HepG2 (cell line): ENCODE results near the gene ANO1. TPM values are rescaled to one million over a fixed set of nuclear protein-coding genes. Genes with fewer than 3 reads are reported as not detected.
A peak's percentile ranks its signal among the peaks of the same experiment; 100 is the strongest.

ENCODE experiments used
- ATAC-seq: fragments of 200-7000 bp; cut with Tn5 transposase; 3 replicates; pipeline ENCODE4 v1.9.1; 2020; ENCODE audit warnings: mild to moderate bottlenecking, moderate library complexity
- BruUV-seq: library from RNA; stranded (reverse); fragments of 400-500 nt; replicated peaks from 2 replicates; lab custom pipeline; 2021; lab: Mats Ljungman, UMichigan
- CTCF ChIA-PET: fragments of 300-600 bp; formaldehyde crosslinking; extraction: SDS; loops from one replicate; lab custom pipeline; 2021; ENCODE audit warnings: low total read pairs, inconsistent platforms, low intra/inter-chr PET ratio; lab: Yijun Ruan, JAX
- POLR2A ChIA-PET: fragments of 350-600 bp; sonication (Branson Sonifier 250); formaldehyde crosslinking; loops from one replicate; lab custom pipeline; 2020; ENCODE audit warnings: antibody characterized with exemption, inconsistent platforms; lab: Yijun Ruan, JAX
- DNase-seq: peaks from one replicate; pipeline ENCODE4 v3.0.0-alpha.2; 2015; ENCODE audit warnings: low spot score
- FAIRE-seq: peaks from 3 replicates; lab custom pipeline; 2011; peaks lifted over from hg19 to GRCh38; lab: Jason Lieb, UNC
- H2AFZ ChIP-seq: one replicate; pipeline ENCODE4 v1.6.1; 2011; ENCODE audit warnings: low read length, inconsistent platforms
- H3K27ac ChIP-seq: fragments of 300-600 bp; 3 replicates; pipeline ENCODE4 v1.8.0; 2011; ENCODE audit warnings: mixed run types, mild to moderate bottlenecking, mixed read lengths, low read length, inconsistent platforms; ENCODE audit not compliant: insufficient read depth; ENCODE audit errors: extremely low read length
- H3K27me3 ChIP-seq, 2 experiments: fragments of 200-600 bp in 1 of 2; 2 replicates in 1 of 2; 3 replicates in 1 of 2; pipeline versions ENCODE4 v1.6.0 to v1.8.0; 2011; ENCODE audit warnings: low read length in 2 of 2, mild to moderate bottlenecking in 2 of 2, moderate library complexity in 2 of 2, inconsistent platforms in 1 of 2; ENCODE audit not compliant: insufficient read depth in 2 of 2, control insufficient read depth in 1 of 2
- H3K36me3 ChIP-seq, 2 experiments: fragments of 200-600 bp in 1 of 2; replicated peaks in 1 of 2; 2 replicates in 1 of 2; 3 replicates in 1 of 2; pipeline versions ENCODE4 v1.5.1 to v1.8.0; 2011; ENCODE audit warnings: low read length in 2 of 2, inconsistent platforms in 1 of 2; ENCODE audit not compliant: insufficient read depth in 2 of 2, control insufficient read depth in 1 of 2
- H3K4me1 ChIP-seq: 2 replicates; pipeline ENCODE4 v1.5.1; 2012; ENCODE audit warnings: low read length, inconsistent platforms; ENCODE audit not compliant: insufficient read depth
- H3K4me2 ChIP-seq: 2 replicates; pipeline ENCODE4 v1.6.0; 2011; ENCODE audit warnings: low read depth, low read length, inconsistent platforms
- H3K4me3 ChIP-seq, 3 experiments: fragments of 200-600 bp in 1 of 3; sonication (generic), shearing (Covaris generic) in 1 of 3; replicated peaks in 1 of 3; 2 replicates each; pipeline ENCODE4 v1.5.1; 2011 to 2016; ENCODE audit warnings: low read length in 3 of 3, inconsistent platforms in 2 of 3, low read depth in 2 of 3, mild to moderate bottlenecking in 2 of 3, control low read depth in 1 of 3, mixed read lengths in 1 of 3; ENCODE audit not compliant: insufficient read depth in 1 of 3
- H3K79me2 ChIP-seq: one replicate; pipeline ENCODE4 v1.6.1; 2011; ENCODE audit warnings: low read length, inconsistent platforms; ENCODE audit not compliant: insufficient read depth
- H3K9ac ChIP-seq: 2 replicates; pipeline ENCODE4 v1.6.0; 2011; ENCODE audit warnings: mild to moderate bottlenecking, low read depth, low read length, inconsistent platforms; ENCODE audit not compliant: insufficient read depth
- H3K9me3 ChIP-seq: 2 replicates; pipeline ENCODE4 v1.5.1; 2012; ENCODE audit warnings: mild to moderate bottlenecking, low read length
- H4K20me1 ChIP-seq: 2 replicates; pipeline ENCODE4 v1.6.0; 2011; ENCODE audit warnings: inconsistent platforms, mild to moderate bottlenecking, low read length, moderate library complexity; ENCODE audit not compliant: insufficient read depth
- CTCF ChIP-seq: sonication (generic); formaldehyde crosslinking; IDR thresholded peaks from 2 replicates; pipeline ENCODE4 v1.5.0; 2020; ENCODE audit warnings: mild to moderate bottlenecking, missing genetic modification reagents, moderate library complexity
- HNRNPL ChIP-seq: fragments of 200-400 bp; formaldehyde crosslinking; IDR thresholded peaks from 2 replicates; pipeline ENCODE4 v1.6.1; 2017; ENCODE audit warnings: mild to moderate bottlenecking, low read depth, low read length
- MAX ChIP-seq: IDR thresholded peaks from 2 replicates; pipeline ENCODE4 v1.6.1; 2012; ENCODE audit warnings: inconsistent platforms
- PBX2 ChIP-seq: IDR thresholded peaks from 2 replicates; pipeline ENCODE4 v1.6.1; 2016; ENCODE audit warnings: control low read depth
- PRDM15 ChIP-seq: sonication (generic); formaldehyde crosslinking; IDR thresholded peaks from 2 replicates; pipeline ENCODE4 v1.4.0; 2020; ENCODE audit warnings: missing genetic modification reagents
- SRSF1 ChIP-seq: fragments of 200-400 bp; formaldehyde crosslinking; optimal IDR thresholded peaks from 2 replicates; pipeline ENCODE3; 2017; ENCODE audit warnings: mild to moderate bottlenecking, low read depth, low read length, moderate library complexity
- TP53 ChIP-seq: sonication (generic); formaldehyde crosslinking; conservative IDR thresholded peaks from 2 replicates; pipeline ENCODE4 v1.4.0; 2020; ENCODE audit warnings: missing genetic modification reagents
- ZC3H13 ChIP-seq: sonication (generic); formaldehyde crosslinking; IDR thresholded peaks from 2 replicates; pipeline ENCODE4 v1.8.1; 2023; ENCODE audit warnings: mild to moderate bottlenecking, missing genetic modification reagents, moderate library complexity
- ZFP41 ChIP-seq: sonication (generic); formaldehyde crosslinking; IDR thresholded peaks from 2 replicates; pipeline ENCODE4 v1.4.0; 2020; ENCODE audit warnings: mild to moderate bottlenecking, missing genetic modification reagents, borderline replicate concordance
- ZNF263 ChIP-seq: sonication (generic); formaldehyde crosslinking; IDR thresholded peaks from 2 replicates; pipeline ENCODE4 v1.4.0; 2020; ENCODE audit warnings: missing genetic modification reagents
- ZNF710 ChIP-seq: sonication (generic); formaldehyde crosslinking; IDR thresholded peaks from 2 replicates; pipeline ENCODE4 v1.5.0; 2020; ENCODE audit warnings: mild to moderate bottlenecking, missing genetic modification reagents, borderline replicate concordance
- ZSCAN20 ChIP-seq: sonication (generic); formaldehyde crosslinking; IDR thresholded peaks from 2 replicates; pipeline ENCODE4 v1.4.0; 2020; ENCODE audit warnings: missing genetic modification reagents, mild to moderate bottlenecking, borderline replicate concordance
- ZUFSP ChIP-seq: sonication (generic); formaldehyde crosslinking; IDR thresholded peaks from 2 replicates; pipeline ENCODE4 v1.9.0; 2021; ENCODE audit warnings: missing genetic modification reagents, mild to moderate bottlenecking, borderline replicate concordance
- WGBS: methylation state at CpG from one replicate; pipeline ENCODE4 v1.1.6; 2017; ENCODE audit warnings: low lambda C conversion rate; 5-methylcytosine and 5-hydroxymethylcytosine counted together
- in situ Hi-C: cut with HindIII; loops from 2 replicates; pipeline ENCODE4 v1.10.0; 2017; ENCODE audit warnings: low pct_unique_long_range_greater_than_20kb; ENCODE audit not compliant: extremely low pct_ligation_motif_present
- intact Hi-C: fragments of 100-400 bp; cut with micrococcal nuclease; formaldehyde crosslinking; loops from one replicate; pipeline ENCODE4 v1.10.0; 2022; ENCODE audit not compliant: unreplicated experiment
- polyA plus RNA-seq, 8 experiments: library from polyadenylated mRNA; depleted of rRNA in 3 of 8; stranded (reverse) in 7 of 8; unstranded in 1 of 8; fragments of >200 nt; fragmentation: Illumina TruSeq in 4 of 8; extraction: Trizol in 4 of 8; gene quantifications; 2 replicates each; pipeline versions ENCODE4 v1.2.1 to v1.2.3, GENCODE V29; 2011 to 2016; ENCODE audit warnings: low read depth in 4 of 8, missing spikeins in 1 of 8, mixed read lengths in 1 of 8; ENCODE audit not compliant: insufficient read depth in 1 of 8
- total RNA-seq, 5 experiments: library from RNA; depleted of rRNA; stranded (reverse); fragments of >200 nt; fragmentation: Illumina TruSeq; extraction: Trizol; gene quantifications; 2 replicates each; pipeline ENCODE4 v1.2.3, GENCODE V29; 2016; ENCODE audit warnings: low read depth in 1 of 5

ANO1 gene
- total and polyA plus RNA-seq, 2 of the 13 experiments (the other 11 are each of a cell fraction or from before 2014, with no cell fraction given), result not detected

- Histone ChIP-seq H3K27me3 (peaks cover 12 to 61% of the 10 kb centered on the region in 2 experiments), H3K27ac (no peak overlapping the region), H4K20me1 (no peaks in the 10 kb centered on the region), H3K4me1 (no peaks in the 10 kb centered on the region), H3K36me3 (no peaks in the 10 kb centered on the region), H3K4me3 (no peak overlapping the region), H3K79me2 (no peaks in the 10 kb centered on the region), H3K9me3 (no peaks in the 10 kb centered on the region), H3K4me2 (no peak overlapping the region), H2AFZ (no peak overlapping the region), H3K9ac (no peak overlapping the region)
- intact Hi-C loops (no loop called here), in situ Hi-C loops (no loop called here)
- ATAC-seq (peak; percentile 61), DNase-seq (peak; percentile 14), FAIRE-seq (no peak)
- POLR2A ChIA-PET, result no interaction called here
- WGBS, result 38% methylated on average over 12 of the region's 14 CpGs
- CTCF ChIA-PET, result no interaction called here
- no TSS peak for BruUV-seq
- peak; percentile 55; the same call in 1 of the 2 replicates for TF ChIP-seq ZNF263 (CRISPR knock-in tag)
- TF ChIP-seq ZUFSP (CRISPR knock-in tag), result no peak
- TF ChIP-seq TP53 (CRISPR knock-in tag), result no peak
- no peak for TF ChIP-seq ZNF710 (CRISPR knock-in tag)
- TF ChIP-seq HNRNPL, result peak; percentile 55; the same call in 1 of the 2 replicates
- no peak for TF ChIP-seq ZSCAN20
- no peak for TF ChIP-seq ZFP41 (CRISPR knock-in tag)
- no peak for TF ChIP-seq ZC3H13
- no peak for TF ChIP-seq SRSF1
- no peak for TF ChIP-seq PBX2 (CRISPR knock-in tag)
- TF ChIP-seq MAX, result 0 out of 2 replicates have a peak, but pooled peaks have one; percentile 19
- TF ChIP-seq PRDM15 (CRISPR knock-in tag), result no peak
- TF ChIP-seq CTCF (CRISPR knock-in tag), result peak; percentile 28; the same call in 1 of the 2 replicates
Observed at GRCh38 chr11:70128435-70128906, 50.4 kb downstream of the ANO1 start.
